ENCODE results near the gene FGF10.

The FGF10 gene

DNA sequence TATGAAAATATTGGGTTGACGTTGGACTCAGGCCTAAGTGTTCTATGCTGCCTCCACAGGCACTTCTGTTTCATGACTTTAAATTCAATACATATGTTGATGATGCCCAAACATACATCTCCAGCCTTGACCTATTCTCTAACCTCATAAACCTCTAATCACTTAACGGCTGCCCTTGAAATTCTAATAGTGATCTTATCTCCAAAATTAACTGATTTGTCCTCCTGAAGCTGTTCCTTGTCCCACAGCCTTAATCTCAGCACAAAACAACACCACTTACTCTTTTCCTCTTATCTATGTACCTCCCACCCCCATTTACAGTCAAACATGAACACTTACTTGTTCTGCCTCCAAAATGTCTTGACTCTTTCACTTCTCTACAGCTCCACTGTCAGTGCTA is 43.3 kb downstream of the FGF10 start:
- no peak for DNase-seq

DNA sequence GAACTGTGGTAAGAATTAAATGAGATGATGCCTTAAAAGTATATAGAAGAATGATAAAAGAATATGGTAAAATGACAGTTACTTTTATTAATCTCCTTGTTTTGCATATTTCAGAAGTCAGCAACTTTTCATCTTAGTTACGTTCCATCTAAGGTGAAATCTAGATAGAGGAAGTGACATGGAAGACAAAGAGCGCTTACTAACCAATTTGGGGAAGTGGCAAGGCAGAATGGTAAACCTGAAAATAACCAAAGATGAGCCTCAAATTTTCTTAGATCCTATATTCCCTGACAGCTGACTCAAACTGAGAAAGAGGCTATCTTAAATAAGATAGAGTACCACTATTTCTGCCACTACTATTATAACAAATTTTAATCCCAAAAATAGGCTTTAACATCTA is 52.5 kb downstream of the FGF10 start:
- no peak for DNase-seq

DNA sequence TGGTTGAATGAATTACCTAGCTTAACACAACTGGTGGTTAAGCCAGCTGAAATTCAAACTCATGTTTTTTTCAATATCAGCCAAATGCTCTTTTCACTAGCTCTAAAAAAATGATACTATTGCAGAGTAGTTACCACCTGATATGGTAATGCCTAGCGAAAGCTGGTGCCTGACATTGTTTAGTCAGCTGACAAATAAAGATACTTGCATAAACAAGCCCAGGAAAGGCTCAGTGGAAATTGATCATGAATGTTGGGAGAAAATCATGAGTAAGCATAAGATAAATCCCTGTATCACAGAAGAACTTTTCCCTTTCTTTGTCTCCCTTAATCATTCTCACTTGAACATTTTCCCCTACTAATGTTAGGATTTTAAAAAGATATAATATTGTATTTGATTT is 54.6 kb downstream of the FGF10 start:
- DNase-seq = no peak

DNA sequence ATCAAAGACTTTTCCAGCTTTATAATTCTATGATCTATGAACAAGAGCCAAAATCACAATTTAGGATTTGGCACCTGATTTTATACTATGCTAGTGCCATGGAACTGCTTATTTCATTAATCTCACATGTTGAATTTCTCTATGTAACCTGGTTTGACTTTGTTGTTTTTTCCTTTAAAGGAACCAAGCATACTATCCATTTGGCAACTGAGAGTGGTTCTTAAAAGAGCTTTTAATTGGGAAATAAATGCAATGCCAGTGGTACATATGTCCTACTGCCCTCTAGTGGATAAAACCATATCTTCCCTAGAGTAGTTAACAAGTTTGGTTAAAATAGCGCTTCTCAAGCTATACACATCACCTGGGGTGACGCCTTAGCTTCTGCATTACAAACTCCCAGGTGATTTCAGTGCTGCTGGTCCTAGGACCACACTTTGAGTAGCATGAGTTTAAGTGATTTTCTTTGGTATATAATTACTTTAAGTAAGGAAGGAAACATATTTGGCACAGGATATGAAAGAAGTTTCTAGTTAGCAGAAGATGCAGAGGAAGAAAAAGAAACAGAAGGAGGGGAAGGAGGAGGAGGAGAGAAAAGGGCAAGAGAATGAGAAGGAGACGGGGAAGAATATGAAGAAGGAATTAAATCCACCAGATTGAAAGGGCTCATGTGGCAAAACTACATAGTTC is 56.8 kb downstream of the FGF10 start:
- no peak for DNase-seq

DNA sequence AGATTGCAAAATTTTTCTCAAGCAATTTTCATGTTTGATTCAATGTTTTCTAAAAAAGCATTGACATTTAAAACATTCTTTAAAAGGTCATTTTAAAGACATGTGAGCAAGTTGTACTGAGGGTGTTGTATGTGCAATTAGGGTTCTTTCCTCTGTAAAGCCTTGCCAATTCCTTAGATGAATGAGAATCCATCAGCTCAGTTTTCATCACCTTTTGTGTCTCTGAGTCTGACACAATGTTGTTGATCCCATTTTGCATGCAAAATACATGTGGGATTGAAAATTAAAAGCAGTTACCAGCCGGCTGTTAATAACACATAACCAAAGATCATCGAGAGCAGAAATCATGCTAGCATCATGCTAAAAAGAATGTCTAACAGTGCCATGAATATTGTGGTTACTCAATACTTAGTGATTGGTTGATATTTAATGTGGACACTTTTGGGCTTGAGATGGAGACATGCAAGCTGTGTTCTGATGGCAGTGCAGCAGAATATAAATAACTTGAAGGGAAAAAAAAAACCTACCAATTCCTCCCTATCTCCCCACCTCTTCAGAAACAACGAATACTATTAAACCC is 57.7 kb downstream of the FGF10 start:
- no peak for DNase-seq

DNA sequence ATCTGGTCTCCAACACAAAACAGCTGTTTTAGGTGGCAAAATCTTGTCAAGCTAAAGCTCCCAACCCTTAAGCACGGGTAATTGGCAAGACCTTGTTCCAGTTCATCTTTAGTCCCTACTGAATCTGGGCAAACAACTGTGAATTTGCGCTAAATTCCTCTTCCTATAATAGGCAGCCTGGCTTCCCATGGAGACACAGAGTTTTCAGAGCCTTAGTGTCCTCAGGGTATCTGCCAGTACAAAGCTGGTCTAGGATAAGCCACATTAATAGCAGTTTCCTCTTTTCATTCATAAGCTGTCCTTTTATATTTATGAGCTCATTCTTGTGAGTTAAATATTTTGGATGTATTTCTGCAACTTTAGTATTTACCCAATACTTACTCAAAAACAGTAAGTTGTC is 59.5 kb downstream of the FGF10 start:
- DNase-seq = no peak

DNA sequence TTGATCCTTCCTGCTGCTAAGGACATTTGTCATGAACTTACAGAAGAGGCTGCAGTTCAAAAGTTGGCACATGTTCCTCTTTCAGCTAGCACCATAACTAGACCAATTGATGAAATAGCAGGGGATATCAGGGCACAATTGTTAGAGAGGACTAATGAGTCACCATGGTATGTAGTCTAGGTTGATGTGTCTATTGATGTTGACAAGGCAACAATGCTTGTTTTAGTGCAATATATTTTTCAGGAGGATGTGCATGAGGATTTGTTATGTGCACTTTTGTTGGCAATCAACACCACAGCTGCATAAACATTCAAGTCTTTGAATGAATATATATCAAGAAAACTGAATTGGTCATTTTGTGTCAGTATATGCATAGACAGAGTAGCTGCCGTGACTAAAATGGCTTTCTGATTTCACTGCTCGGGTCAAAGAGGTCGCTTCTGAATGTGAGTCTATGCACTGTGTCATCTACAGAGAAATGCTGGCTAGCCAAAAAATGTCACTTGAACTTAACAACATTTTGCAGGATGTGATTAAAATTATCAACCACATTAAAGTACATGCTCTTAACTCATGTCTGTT is 68.0 kb downstream of the FGF10 start:
- no peak for DNase-seq

DNA sequence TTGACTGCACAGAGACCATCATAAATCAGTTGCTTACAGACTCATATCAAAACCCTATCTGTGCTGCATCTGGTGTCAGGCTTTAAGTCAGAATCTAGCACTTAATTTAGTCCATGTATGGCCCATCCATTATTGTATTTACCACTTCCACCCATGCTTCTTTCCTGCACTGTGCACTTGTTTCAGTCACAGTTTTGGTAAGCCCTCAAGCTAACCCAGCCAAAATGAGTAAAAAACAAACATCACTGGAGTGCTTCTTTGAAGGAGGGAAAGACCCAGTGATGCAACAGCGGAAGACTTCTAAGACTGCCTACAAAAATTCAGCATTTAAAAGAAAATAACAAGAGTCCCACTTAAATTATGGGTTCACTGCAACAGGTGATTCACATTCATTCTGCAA is 69.0 kb downstream of the FGF10 start:
- DNase-seq = no peak

DNA sequence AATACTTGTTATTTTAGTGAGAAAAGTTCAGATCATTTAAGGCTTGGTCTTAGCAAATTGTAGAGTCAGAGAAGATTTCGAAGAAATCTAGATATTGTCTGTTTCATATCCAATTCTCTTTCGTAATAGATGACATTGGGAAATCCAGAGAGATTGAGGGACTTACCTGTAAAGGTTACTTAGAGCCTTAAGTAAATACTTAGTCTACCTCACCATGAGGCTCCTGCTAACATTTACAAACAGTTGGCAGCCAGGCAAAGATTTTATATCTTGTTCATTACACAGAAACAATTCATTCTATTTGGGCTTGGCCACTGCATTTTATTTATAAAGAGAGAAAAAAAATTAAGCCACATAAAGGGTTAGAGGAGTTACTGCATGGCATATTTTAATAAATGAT is 70.3 kb downstream of the FGF10 start:
- no peak for DNase-seq

DNA sequence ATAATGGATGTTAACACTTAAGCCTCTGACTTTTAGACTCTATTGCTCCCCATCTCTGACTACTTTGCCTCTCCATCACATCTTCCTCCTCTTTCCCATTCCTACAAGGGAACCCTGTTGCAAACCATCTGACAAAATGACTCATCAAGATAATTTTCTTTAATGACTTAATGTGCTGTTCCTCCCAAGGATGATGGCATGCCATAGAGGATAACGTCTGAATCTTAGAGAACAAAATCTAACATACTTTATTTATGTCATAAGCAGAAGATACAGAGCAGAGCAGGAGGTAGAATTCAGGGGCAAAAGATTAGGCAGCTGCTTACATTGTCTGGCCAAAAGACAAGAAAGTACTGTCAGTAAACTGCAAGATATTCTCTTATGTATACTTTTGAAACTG is 76.8 kb downstream of the FGF10 start:
- no peak for DNase-seq

DNA sequence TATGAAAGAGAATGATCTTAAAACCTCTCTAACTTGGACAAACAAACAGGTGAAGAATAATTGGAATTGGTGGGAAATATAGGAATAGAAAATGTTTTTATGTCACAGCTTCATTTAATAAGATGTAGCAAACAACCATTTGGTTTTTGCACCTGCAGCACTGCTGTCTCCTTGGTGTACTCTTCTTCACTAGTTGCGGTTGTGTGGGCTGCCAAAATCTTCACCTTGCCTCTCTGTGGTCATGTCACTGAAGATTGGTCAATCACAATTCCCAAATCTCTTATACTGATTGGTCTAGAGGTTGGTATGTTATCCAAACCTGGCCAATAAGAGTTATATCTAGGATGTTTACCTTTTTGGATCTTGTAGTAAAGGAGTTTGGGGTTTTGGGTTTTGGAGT is 88.7 kb downstream of the FGF10 start:
- DNase-seq = no peak

DNA sequence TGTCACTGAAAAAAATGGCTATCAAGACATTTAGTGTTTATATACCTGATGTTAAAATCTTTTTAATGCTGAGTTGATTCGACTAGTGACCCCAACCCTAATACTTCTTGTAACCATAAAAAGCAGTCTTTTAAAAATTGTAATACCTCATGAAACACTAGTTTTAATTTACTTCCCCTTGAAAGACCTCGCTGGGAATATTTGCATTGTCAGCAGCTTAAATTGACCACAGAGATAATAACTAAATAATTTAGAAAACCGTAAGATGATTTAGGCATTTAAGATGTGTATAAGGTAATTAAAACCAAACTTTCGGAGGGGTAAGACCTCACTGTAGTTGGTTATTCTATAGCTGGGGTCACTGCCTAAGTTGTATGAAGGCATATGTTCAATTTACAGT is 89.8 kb downstream of the FGF10 start:
- no peak for DNase-seq

DNA sequence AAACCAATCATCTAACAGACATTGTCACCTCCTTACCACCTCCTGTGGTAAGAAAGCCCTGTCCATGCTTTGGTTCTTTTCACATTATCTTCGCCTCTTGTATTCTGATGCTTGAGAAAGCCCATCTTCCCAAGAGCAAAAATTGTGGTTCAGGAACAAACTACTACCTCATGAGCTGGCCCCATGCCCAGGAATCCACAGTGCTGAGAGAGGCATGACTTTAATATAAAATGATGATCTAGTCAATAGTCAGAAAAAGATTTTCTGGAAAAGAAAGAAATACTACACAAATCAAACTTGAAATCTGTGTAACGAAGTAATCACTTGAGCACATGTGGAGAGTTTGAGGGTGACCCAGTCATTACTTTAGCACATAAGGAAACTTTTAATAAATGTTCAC is 94.7 kb downstream of the FGF10 start:
- no peak for DNase-seq

DNA sequence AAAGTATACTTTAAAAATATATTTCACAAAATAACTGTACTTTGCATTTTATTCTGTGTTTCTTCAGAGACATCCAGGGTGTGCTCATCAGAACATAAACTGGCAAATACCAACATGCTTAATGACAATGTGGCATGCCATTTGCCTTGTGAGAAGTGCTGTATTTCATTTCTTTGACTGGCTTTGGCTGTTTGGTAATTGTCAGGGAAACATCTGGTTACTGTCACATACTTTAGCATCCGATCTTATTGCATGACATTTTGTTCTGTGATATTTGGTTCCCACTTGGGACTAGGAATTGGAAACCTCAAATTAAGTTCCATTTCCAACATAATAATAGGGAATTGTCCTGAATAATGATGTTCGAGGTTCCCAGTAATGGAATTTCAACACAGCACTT is 96.5 kb downstream of the FGF10 start:
- DNase-seq = no peak

DNA sequence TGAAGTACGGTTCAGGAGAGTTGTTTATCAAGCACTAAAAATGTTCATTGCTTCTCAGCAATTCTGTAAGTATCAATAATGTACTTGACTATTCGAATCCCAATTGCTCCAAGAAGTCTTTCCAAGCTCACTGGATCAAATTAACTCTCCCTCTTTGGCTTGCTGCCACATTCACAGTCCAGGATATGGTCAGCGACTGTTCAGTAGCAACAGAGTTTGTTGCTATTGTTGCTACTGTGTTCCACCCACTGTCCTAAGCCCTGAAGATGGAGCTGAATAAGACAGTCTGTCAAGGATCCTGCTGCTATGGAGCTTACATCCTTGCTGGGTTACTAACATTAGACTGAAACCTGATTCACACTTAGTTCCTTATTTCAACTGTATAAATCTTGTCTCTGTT is 110.8 kb downstream of the FGF10 start:
- DNase-seq = no peak

DNA sequence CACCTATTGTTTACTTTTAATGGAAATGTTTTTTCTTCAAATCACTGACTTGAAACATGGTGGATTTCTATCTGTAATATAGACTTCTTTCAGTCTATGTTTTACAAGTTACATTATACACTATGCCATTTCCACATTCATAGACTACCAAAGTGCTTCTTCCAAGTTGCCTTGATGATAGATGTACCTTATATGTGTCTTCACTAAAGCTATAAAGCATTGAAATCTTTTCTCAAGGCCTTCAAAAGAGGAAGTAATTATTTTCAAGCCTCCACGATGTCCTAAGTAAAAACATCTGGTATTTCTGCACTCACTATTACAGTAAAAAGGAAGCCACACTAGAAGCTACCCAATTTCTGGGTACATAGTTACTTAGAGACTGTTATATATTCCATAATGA is 113.3 kb downstream of the FGF10 start:
- DNase-seq = no peak

DNA sequence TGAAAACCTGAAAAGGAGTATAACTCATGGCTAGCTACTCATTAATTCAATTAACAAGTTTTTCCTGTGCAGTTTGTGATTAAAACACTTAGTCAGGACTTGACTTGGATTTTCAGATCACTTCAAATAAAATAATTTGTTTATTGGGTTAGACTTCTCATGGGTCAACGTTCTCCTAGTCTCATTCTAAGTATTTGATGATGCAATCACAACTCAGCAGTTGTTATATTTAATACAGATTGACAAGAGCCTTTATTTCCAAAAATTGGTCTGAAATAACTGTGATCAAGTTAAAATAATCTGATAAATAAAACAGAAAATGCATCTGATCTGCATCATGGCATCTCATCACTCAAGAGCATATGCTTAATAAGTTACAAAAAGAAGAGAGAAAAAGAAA is 113.9 kb downstream of the FGF10 start:
- no peak for DNase-seq

DNA sequence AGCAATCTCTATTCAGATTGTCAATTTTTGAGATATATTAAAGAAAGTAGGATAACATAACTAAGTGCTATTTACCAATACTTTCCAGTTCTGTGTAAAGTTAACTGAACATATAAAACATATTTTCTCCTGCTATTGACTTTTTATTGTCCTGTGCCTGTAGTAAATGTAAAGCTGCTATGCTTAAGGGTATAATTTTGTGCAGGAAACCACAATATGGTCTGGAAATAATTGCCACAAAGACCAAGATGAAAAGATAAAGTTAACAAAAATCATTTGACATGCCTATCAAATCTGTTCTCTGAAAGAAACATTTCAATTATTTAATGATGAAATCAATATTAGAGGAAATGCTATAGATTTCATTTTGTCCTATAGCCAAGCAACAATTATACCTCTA is 121.3 kb downstream of the FGF10 start:
- no peak for DNase-seq

DNA sequence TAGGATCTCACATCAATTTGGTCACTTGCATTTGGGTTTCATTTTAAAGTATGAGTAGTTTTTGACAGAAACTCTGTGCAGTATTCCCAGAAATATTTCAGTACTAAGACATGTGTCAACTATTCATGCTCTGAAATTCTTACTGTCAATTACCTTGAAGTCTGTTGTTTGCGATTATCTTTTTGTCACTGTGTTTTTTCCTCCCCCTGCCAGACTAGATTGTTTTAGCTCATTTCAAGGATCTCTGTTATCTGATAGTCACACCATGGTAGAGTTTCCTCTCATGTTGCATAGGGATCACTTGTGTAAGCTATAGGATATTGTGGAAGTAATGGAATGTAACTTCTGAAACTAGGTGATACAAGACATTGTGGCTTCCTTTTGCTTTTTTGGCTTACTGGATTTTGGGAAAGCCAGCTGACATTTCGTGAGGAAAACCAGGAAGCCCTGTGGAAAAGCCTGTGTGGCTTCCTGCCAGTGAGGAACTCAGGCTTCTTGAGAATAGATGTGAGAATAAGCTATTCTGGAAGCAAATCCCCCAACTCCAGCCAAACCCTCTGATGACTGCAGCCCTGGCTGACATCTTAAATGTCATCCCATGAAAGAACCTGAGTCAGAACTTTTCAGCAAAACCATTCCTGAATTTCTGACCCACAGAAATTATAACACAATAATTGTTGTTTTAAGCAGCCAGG is 122.2 kb downstream of the FGF10 start:
- DNase-seq = no peak

DNA sequence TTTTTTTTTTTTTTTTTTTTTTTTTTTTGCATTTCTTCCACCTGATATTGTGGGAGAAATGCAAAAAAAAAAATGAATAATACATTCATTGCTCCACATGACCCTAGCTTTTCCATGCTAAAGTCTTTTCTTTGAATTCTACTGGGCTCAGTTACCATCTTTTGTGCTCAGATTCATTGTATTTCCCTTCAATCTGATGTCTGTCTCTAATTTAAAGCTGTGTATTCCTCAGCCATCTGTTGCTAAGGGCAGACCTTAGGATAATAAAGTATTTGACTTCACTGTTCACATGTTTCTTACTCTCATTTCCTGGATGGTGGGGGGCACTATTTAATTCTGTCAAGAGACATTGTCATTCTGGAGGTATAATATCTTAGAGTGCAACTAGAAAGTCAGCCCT is 123.5 kb downstream of the FGF10 start:
- DNase-seq = no peak

DNA sequence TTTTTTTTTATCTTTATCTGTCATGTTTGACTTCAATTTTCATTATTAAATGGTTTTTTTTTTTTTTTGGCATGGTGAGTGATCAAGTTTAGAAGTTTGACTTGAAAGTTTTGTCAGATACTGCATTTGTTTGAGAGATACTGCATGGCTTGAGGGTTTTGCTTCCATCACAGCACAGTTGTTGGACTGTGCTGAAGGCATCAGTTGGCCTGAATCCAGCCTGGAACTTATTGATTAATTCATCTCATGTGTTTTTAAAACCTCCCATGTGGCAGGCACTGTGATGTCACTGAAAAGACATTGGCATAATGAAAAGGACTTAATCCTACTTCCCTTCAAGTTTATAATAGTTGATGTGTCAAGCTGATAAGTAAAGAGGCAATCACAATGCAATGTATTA is 128.4 kb downstream of the FGF10 start:
- DNase-seq = no peak

DNA sequence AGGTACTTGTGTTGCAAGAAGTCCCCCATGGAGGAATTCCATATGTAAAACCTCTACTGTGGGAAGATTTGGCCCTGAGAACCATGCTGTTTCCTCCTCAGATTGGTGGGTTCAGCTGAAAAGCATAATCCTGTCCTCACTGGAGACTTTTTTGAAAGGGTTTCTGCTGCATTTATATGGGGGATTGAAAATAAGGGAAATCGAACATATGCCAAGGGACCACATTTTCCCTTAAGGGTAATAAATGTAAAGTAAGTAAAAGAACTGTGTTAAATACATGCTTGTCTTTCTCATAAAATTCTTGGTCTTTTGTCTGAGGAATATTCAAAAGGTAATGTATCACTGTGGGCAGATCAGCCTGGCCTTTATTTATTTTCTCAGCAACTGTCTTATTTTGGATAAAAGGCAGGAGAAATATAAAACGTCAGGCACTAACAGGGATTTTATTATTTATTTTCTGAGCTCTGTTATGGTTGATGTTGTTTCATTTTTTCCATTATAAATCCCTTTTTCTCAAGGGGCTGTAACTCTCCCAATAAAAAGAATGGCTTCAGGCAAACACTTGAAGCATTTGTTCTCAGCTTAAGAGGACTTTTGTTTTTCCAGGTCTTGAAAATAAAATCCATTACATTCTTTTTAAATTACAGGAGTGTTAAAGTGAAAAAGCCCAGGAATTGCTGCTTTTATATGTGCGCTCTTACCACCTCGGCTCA is 131.4 kb downstream of the FGF10 start:
- no peak for DNase-seq

DNA sequence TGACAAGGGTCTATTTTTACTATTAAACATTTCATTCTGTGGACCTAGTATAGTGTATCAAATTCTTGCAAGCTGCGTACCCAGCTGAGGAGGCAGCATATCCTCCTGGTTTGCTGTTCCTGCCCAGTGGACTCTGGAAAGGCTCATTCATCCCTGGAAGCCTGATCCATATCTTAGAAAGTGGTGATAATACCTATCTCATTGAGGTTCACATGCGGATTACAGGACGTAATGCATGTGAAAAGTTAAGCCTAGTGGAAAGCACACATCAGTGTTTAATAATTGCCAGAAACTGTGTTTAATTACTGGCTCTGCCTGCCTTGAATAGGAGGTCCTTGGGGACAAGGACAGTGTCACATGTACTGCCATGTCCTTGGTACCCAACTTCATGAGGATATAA is 132.0 kb downstream of the FGF10 start:
- no peak for DNase-seq
